Measurements from ENCODE around the gene ZNF256.

DNA sequence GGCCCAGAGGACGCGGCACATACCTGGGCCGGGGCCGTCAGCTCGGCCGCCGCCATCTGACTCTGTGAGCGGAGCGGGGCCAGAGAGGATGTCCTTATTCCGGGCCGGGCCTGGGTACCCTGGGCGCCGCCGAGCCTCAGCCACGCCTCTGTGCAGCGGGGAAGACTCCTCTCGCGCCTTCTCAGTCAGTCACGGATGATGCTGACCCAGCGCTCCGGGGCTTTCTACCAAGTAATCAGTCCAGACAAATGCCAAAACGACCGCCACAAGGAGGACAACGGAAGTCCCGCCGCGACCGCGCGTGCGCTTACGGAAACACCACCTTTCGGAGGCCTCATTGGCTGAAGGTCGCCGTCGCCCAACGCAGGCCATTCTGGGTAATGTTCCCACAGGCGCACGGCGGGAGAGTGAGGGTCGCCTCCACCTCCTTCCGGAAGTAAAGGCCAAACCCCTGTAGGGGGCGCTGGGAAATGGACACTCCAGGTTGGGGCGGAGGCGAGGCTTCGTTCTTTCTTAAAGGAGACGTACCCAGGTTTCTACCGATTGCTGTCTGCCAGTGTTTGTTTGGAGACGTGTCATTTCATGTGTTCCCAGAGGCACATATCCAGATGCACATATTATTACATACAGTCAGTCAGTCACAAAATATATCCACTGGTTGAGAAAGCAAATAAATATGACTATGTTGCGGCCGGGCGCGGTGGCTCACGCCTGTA, at the start of gene ZNF256:
- TF ChIP-seq, protein P1, sequence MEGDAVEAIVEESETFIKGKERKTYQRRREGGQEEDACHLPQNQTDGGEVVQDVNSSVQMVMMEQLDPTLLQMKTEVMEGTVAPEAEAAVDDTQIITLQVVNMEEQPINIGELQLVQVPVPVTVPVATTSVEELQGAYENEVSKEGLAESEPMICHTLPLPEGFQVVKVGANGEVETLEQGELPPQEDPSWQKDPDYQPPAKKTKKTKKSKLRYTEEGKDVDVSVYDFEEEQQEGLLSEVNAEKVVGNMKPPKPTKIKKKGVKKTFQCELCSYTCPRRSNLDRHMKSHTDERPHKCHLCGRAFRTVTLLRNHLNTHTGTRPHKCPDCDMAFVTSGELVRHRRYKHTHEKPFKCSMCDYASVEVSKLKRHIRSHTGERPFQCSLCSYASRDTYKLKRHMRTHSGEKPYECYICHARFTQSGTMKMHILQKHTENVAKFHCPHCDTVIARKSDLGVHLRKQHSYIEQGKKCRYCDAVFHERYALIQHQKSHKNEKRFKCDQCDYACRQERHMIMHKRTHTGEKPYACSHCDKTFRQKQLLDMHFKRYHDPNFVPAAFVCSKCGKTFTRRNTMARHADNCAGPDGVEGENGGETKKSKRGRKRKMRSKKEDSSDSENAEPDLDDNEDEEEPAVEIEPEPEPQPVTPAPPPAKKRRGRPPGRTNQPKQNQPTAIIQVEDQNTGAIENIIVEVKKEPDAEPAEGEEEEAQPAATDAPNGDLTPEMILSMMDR (conservative IDR thresholded peaks at IDR 0.05; ENCODE audit: low read length) = peak; percentile 71
- no peak for TF ChIP-seq EZH2phosphoT487 (IDR thresholded peaks at IDR 0.05; ENCODE audit: borderline replicate concordance, low read depth, low read length)

Measured in OCI-LY7 (cell line).